BJ (cell line): Measurements from ENCODE around the gene ATP5MC2. TPM values are rescaled to one million over a fixed set of nuclear protein-coding genes. Genes with fewer than 3 reads are reported as not detected.
"Not testable (repeated sequence)": the region's sequence is repeated elsewhere in the genome, so short reads cannot be mapped to it uniquely, and the experiment has no call there.

Experiments
- CTCF ChIA-PET: fragments of 350-600 bp; formaldehyde crosslinking; extraction: SDS; loops from one replicate; lab custom pipeline; 2021; ENCODE audit warnings: antibody characterized with exemption, inconsistent platforms; lab: Yijun Ruan, JAX
- POLR2A ChIA-PET: fragments of 300-600 bp; sonication (Branson Sonifier 250); formaldehyde crosslinking; extraction: SDS; loops from one replicate; lab custom pipeline; 2021; ENCODE audit warnings: antibody characterized with exemption; lab: Charles Lee
- DNase-seq: peaks from one replicate; pipeline ENCODE4 v3.0.0-alpha.2; 2011; ENCODE audit warnings: low read depth
- H3K27me3 ChIP-seq: 2 replicates; pipeline ENCODE4 v1.6.0; 2011; ENCODE audit warnings: low read length; ENCODE audit not compliant: control insufficient read depth, insufficient read depth
- H3K36me3 ChIP-seq: 2 replicates; pipeline ENCODE4 v1.5.1; 2011; ENCODE audit warnings: low read length; ENCODE audit not compliant: control insufficient read depth, insufficient read depth
- H3K4me3 ChIP-seq: 2 replicates; pipeline ENCODE4 v1.5.1; 2011; ENCODE audit warnings: low read depth, mild to moderate bottlenecking, control low read depth, low read length
- CTCF ChIP-seq: IDR thresholded peaks from 2 replicates; pipeline ENCODE4 v1.5.1; 2011; ENCODE audit warnings: low read depth, mild to moderate bottlenecking, control low read depth, inconsistent platforms, low read length, moderate library complexity; ENCODE audit not compliant: insufficient read depth
- polyA minus RNA-seq: library from RNA; depleted of rRNA, polyadenylated mRNA; stranded (reverse); fragments of >200 nt; gene quantifications from 2 replicates; pipeline ENCODE4 v1.2.3, GENCODE V29; 2011; rRNA and poly(A)+ RNA removed
- polyA plus RNA-seq: library from polyadenylated mRNA; depleted of rRNA; stranded (reverse); fragments of >200 nt; gene quantifications from 2 replicates; pipeline ENCODE4 v1.2.3, GENCODE V29; 2011; rRNA removed

Gene ATP5MC2
- 356 and 381 TPM in 2 replicates for polyA plus RNA-seq
- 476 and 1,007 TPM in 2 replicates for polyA minus RNA-seq

DNA sequence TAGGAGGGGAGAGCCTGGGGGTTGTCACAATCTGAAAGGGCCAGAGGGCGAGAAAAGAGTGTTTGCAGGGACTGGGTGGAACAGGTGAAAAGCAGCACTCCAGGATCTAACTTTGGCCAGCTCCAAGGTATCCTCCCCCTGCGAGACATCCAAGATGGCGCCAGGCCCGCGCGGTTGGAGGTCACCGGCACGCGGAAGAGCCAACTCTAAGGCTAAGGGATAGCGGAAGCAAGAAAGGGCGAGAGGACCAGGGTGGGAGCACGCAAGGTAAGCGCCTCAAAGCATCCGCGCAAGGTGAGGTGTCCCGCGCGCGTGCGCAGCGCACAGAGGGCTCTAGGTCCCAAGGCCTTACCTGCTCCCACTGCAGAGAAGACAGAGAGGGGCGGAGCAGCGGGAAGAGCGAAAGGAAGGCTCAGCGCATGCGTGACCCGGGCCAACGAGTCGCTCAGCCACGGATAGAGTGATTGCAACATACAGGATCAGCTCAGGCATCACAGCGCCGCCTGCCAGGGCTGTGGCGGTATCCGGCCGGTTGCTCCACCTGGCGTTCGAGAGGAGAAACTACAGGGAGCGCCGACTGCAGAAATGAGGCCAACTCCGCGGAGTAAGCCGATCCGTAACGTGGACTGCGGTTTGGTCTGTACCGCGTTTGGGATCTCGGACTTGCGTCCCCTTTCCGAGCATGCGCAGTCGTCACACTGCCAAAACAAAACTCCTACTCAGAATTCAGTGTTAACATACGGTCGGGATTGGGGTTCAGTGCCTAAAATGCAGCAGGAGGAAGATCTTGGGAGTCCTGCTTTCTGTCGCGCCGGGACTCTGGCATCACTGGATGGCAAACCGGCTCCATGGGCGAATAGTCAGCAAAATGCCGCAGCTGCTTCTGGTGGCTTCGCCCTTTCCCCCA is at the start of gene ATP5MC2:
Gene ATP5MC2, minus strand, starts transcription at position 383 of the 907 bp plus-strand sequence. CDS start 3,469 bp downstream, outside the sequence.
- TF ChIP-seq CTCF, result peak; percentile 99
- POLR2A ChIA-PET, result interaction anchor here (0.6 to 0.7 kb wide), 2 partner anchors 70 to 175 kb away, joined by 3 read pairs; partner anchors contain the start of gene TARBP2
- DNase-seq, result peak; percentile 96
- CTCF ChIA-PET, result interaction anchor here (0.6 to 7.0 kb wide), 32 partner anchors 8 to 540 kb away, joined by 3 to 125 read pairs (median 4); partner anchors contain the start of gene TARBP2
- no peaks in the 10 kb centered on the region for H3K27me3 ChIP-seq
- H3K4me3 ChIP-seq, result peak within 1 kb of the TSS; percentile 76
- peaks cover 2% of the 10 kb centered on the region; the same call in 1 of the 2 replicates for H3K36me3 ChIP-seq

DNA sequence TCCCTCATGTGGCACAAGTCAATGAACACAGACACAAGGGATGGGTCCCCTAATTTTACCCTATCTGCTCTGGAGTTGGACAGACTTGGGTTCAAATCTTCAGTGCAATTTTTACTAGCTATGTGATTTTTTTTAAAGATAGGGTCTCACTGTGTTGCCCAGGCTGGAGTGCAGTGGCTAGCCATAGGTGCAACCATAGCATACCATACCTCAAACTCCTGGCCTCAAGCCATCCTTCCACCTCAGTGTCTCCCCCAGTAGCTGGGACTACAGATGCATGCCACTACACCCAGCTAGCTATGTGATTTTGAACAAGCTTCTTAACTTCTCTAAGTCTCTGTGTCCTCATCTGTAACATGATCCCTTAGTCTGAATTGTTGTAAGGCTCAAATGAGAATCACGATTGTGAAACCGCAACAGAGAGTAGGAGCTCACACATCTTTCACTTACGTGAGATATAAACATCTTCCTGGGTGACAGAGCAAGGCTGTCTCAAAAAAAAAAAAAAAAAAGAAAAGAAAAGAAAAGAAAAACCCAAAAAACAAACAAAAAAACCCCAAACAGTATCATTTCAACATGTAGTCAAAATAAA is 46.7 kb upstream of the ATP5MC2 start:
- ChIA-PET POLR2A (interaction anchor here (0.7 kb wide), 1 partner anchor 31 kb away, joined by 9 read pairs; no protein-coding TSS in a partner anchor), CTCF (interaction anchor here (0.9 to 2.8 kb wide), 5 partner anchors 16 to 32 kb away, joined by 3 to 29 read pairs (median 12); no protein-coding TSS in a partner anchor)
- Histone ChIP-seq H3K4me3 (no peak overlapping the region), H3K36me3 (peaks cover 40% of the 10 kb centered on the region), H3K27me3 (no peaks in the 10 kb centered on the region)
- DNase-seq, result no peak
- TF ChIP-seq CTCF, result no peak

GRCh38 chr12:53720946-53721345 is 45.1 kb upstream of the ATP5MC2 start:
- no peak for DNase-seq
- Histone ChIP-seq H3K36me3 (peaks cover 48% of the 10 kb centered on the region), H3K27me3 (no peaks in the 10 kb centered on the region), H3K4me3 (no peak overlapping the region)
- no peak for TF ChIP-seq CTCF
- ChIA-PET CTCF (interaction anchor here (1.0 to 2.8 kb wide), 3 partner anchors 12 to 44 kb away, joined by 3 to 29 read pairs (median 4); no protein-coding TSS in a partner anchor), POLR2A (no interaction called here)

GRCh38 chr12:53719649-53720048 is 43.8 kb upstream of the ATP5MC2 start:
- H3K27me3 ChIP-seq, result no peaks in the 10 kb centered on the region
- no peak for TF ChIP-seq CTCF
- H3K36me3 ChIP-seq, result peaks cover 53% of the 10 kb centered on the region
- H3K4me3 ChIP-seq, result no peak overlapping the region
- ChIA-PET POLR2A (interaction anchor here (0.6 kb wide), 1 partner anchor 12 kb away, joined by 3 read pairs; no protein-coding TSS in a partner anchor), CTCF (interaction anchor here (0.8 to 2.3 kb wide), 8 partner anchors 8 to 26 kb away, joined by 3 to 8 read pairs (median 4); partner anchors contain the start of gene CALCOCO1)
- DNase-seq, result no peak

DNA sequence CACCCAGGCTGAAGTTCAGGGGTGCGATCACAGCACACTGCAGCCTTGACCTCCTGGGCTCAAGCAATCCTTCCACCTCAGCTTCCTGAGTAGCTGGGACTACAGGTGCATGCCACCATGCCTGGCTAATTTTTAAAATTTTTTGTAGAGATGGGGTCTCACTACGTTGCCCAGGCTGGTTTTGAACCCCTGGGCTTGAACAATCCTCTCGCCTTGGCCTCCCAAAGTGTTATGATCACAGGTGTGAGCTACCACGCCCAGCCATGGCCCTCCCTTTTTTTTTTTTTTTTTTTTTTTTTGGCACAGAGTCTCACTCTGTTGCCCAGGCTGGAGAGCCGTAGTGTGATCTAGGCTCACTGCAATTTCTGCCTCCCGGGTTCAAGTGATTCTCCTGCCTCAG is 42.7 kb upstream of the ATP5MC2 start:
- H3K4me3 ChIP-seq, POLR2A ChIA-PET, H3K27me3 ChIP-seq, DNase-seq: not testable (repeated sequence)
- CTCF ChIA-PET, result interaction anchor here (0.8 to 2.3 kb wide), 7 partner anchors 9 to 28 kb away, joined by 3 to 8 read pairs (median 4); partner anchors contain the start of gene CALCOCO1
- peaks cover 57% of the 10 kb centered on the region for H3K36me3 ChIP-seq
